GM18498 (cell line): ENCODE measurements around the gene AHDC1.
A peak's percentile ranks its signal among the peaks of the same experiment; 100 is the strongest.
"Not testable (repeated sequence)": the region's sequence is repeated elsewhere in the genome, so short reads cannot be mapped to it uniquely, and the experiment has no call there.

Experiments used
- ATAC-seq: cut with Tn5 transposase; IDR thresholded peaks from one replicate; pipeline ENCODE4 v1.9.1; 2021; ENCODE audit warnings: mild to moderate bottlenecking, moderate library complexity; ENCODE audit not compliant: unreplicated experiment

Gene AHDC1

GRCh38 chr1:27634177-27634984, 30.4 kb upstream of the AHDC1 start:
- no peak for ATAC-seq

GRCh38 chr1:27633640-27634176, 29.8 kb upstream of the AHDC1 start:
- no peak for ATAC-seq

GRCh38 chr1:27633298-27633610, 29.3 kb upstream of the AHDC1 start:
- no peak for ATAC-seq

- peak; percentile 39 for ATAC-seq
Measured at GRCh38 chr1:27632387-27633297, 28.7 kb upstream of the AHDC1 start.

GRCh38 chr1:27630859-27631491, 27.0 kb upstream of the AHDC1 start:
- peak; percentile 8 for ATAC-seq

- no peak for ATAC-seq
Measured at GRCh38 chr1:27628712-27629111, 24.8 kb upstream of the AHDC1 start.

- not testable (repeated sequence) for ATAC-seq
Measured at GRCh38 chr1:27627733-27628132, 23.8 kb upstream of the AHDC1 start.

GRCh38 chr1:27627061-27627460, 23.1 kb upstream of the AHDC1 start:
- no peak for ATAC-seq

GRCh38 chr1:27626031-27626935, 22.3 kb upstream of the AHDC1 start:
- peak; percentile 37 for ATAC-seq

GRCh38 chr1:27624467-27625178, 20.7 kb upstream of the AHDC1 start:
- peak; percentile 31 for ATAC-seq

- no peak for ATAC-seq
Measured at GRCh38 chr1:27623327-27624212, 19.6 kb upstream of the AHDC1 start.

- ATAC-seq: no peak
Measured at GRCh38 chr1:27622828-27623227, 18.9 kb upstream of the AHDC1 start.

- ATAC-seq: no peak
Measured at GRCh38 chr1:27621051-27621920, 17.3 kb upstream of the AHDC1 start.

GRCh38 chr1:27619782-27620438, 16.0 kb upstream of the AHDC1 start:
- not testable (repeated sequence) for ATAC-seq

GRCh38 chr1:27618341-27619082, 14.6 kb upstream of the AHDC1 start:
- ATAC-seq: no peak

GRCh38 chr1:27617420-27617819, 13.5 kb upstream of the AHDC1 start:
- ATAC-seq: no peak
